ENCODE measurements around the gene CREB5. TPM values are rescaled to one million over a fixed set of nuclear protein-coding genes. Genes with fewer than 3 reads are reported as not detected.

The CREB5 gene
- total and polyA plus RNA-seq, 2 donors (not counting 3 experiments of a cell fraction or from before 2014, with no cell fraction given), result 19.6 to 28.4 TPM

- TF ChIP-seq EZH2 (IDR thresholded peaks at IDR 0.05; ENCODE audit: borderline replicate concordance, low read depth, low read length, severe bottlenecking), result no peak
- TF ChIP-seq MYC (IDR thresholded peaks at IDR 0.05; ENCODE audit: low read depth, low read length), result no peak
- no peak for TF ChIP-seq POLR2AphosphoS5 (IDR thresholded peaks at IDR 0.05; ENCODE audit: insufficient read depth, low read depth, low read length)
- TF ChIP-seq GATA2 (IDR thresholded peaks at IDR 0.05; ENCODE audit: insufficient read depth, insufficient read length, low read depth, low read length), result no peak
- TF ChIP-seq, protein P1, sequence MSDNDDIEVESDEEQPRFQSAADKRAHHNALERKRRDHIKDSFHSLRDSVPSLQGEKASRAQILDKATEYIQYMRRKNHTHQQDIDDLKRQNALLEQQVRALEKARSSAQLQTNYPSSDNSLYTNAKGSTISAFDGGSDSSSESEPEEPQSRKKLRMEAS (IDR thresholded peaks at IDR 0.05; ENCODE audit: insufficient read depth, insufficient read length), result no peak
- TF ChIP-seq, protein P2, sequence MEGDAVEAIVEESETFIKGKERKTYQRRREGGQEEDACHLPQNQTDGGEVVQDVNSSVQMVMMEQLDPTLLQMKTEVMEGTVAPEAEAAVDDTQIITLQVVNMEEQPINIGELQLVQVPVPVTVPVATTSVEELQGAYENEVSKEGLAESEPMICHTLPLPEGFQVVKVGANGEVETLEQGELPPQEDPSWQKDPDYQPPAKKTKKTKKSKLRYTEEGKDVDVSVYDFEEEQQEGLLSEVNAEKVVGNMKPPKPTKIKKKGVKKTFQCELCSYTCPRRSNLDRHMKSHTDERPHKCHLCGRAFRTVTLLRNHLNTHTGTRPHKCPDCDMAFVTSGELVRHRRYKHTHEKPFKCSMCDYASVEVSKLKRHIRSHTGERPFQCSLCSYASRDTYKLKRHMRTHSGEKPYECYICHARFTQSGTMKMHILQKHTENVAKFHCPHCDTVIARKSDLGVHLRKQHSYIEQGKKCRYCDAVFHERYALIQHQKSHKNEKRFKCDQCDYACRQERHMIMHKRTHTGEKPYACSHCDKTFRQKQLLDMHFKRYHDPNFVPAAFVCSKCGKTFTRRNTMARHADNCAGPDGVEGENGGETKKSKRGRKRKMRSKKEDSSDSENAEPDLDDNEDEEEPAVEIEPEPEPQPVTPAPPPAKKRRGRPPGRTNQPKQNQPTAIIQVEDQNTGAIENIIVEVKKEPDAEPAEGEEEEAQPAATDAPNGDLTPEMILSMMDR (IDR thresholded peaks at IDR 0.05; ENCODE audit: extremely low read depth in 1 of 2, insufficient read depth in 1 of 2, low read depth in 1 of 2, low read length in 2 of 2), result no peak
- TF ChIP-seq POLR2A (IDR thresholded peaks at IDR 0.05; ENCODE audit: low read depth, low read length), result no peak
- no peaks in the 10 kb centered on the region for H3K36me3 ChIP-seq (ENCODE audit: control insufficient read depth in 2 of 2, extremely low read depth in 1 of 2, insufficient read depth in 2 of 2, low read length in 2 of 2)
- no peaks in the 10 kb centered on the region for H3K9me1 ChIP-seq (replicated peaks; ENCODE audit: control insufficient read depth, extremely low read depth, insufficient read depth, low read length)
- POLR2A ChIA-PET, result no interaction called here
- H2AFZ ChIP-seq (ENCODE audit: low read depth, low read length), result no peak overlapping the region
- dilution Hi-C loops (cut with MboI; ENCODE audit: extremely low pct_ligation_motif_present, low sequenced_read_pairs) (no loop called here), intact Hi-C loops (cut with micrococcal nuclease) (no loop called here)
- no peak overlapping the region for H3K27ac ChIP-seq (ENCODE audit: insufficient read depth, low read depth, low read length)
- no peaks in the 10 kb centered on the region for H3K4me1 ChIP-seq (ENCODE audit: control insufficient read depth, extremely low read depth, insufficient read depth, low read length)
- no peaks in the 10 kb centered on the region for H3K9me3 ChIP-seq (replicated peaks; ENCODE audit: control insufficient read depth, insufficient read depth, low read length)
- no peak overlapping the region for H3K9ac ChIP-seq (replicated peaks; ENCODE audit: extremely low read depth, insufficient read depth, low read length)
- DNase-seq (ENCODE audit: low read depth, low spot score) (no peak), FAIRE-seq (no peak)
- H4K20me1 ChIP-seq (replicated peaks; ENCODE audit: control insufficient read depth, extremely low read depth, insufficient read depth, low read length), result no peaks in the 10 kb centered on the region
- H3K27me3 ChIP-seq (ENCODE audit: control insufficient read depth in 2 of 2, insufficient read depth in 2 of 2, low read length in 2 of 2), result no peaks in the 10 kb centered on the region
- no peak overlapping the region for H3K4me3 ChIP-seq (replicated peaks in 1 of 3; ENCODE audit: insufficient read depth in 1 of 3, low read depth in 1 of 3, low read length in 3 of 3)
- BruUV-seq (replicated peaks), result no TSS peak
- CTCF ChIA-PET, result no interaction called here
- H3K4me2 ChIP-seq (ENCODE audit: insufficient read depth, low read length), result no peak overlapping the region
- H3K79me2 ChIP-seq (ENCODE audit: control insufficient read depth, insufficient read depth, low read length), result no peaks in the 10 kb centered on the region
Observed at GRCh38 chr7:28373990-28374389, 38.3 kb upstream of the CREB5 start.

Data from endothelial cell of umbilical vein (primary cell).